H9 (cell line): ENCODE results near the gene KCNH4. TPM values are rescaled to one million over a fixed set of nuclear protein-coding genes. Genes with fewer than 3 reads are reported as not detected.

Experiments used
- DNase-seq: peaks from one replicate; pipeline ENCODE4 v3.0.0-alpha.2; 2017
- H2AFZ ChIP-seq: one replicate; pipeline ENCODE4 v1.6.1; 2013; ENCODE audit warnings: mild to moderate bottlenecking, low read length, control low read depth, moderate library complexity
- H2AK5ac ChIP-seq: 2 replicates; pipeline ENCODE4 v1.6.1; 2013; ENCODE audit warnings: low read length, control low read depth, mixed read lengths; ENCODE audit not compliant: insufficient read length
- H2BK120ac ChIP-seq: one replicate; pipeline ENCODE4 v1.6.1; 2013; ENCODE audit warnings: low read depth, mild to moderate bottlenecking, low read length, control low read depth, inconsistent platforms; ENCODE audit not compliant: poor library complexity, severe bottlenecking
- H2BK12ac ChIP-seq: 2 replicates; pipeline ENCODE4 v1.6.1; 2013; ENCODE audit warnings: low read length, control low read depth, mixed read lengths, low read depth; ENCODE audit not compliant: insufficient read length
- H2BK15ac ChIP-seq: 2 replicates; pipeline ENCODE4 v1.6.1; 2013; ENCODE audit warnings: low read depth, low read length, control low read depth
- H2BK20ac ChIP-seq: one replicate; pipeline ENCODE4 v1.6.1; 2013; ENCODE audit warnings: low read depth, mild to moderate bottlenecking, low read length, control low read depth, inconsistent platforms; ENCODE audit not compliant: poor library complexity, severe bottlenecking
- H2BK5ac ChIP-seq: 2 replicates; pipeline ENCODE4 v1.6.1; 2013; ENCODE audit warnings: low read length, control low read depth, mixed read lengths; ENCODE audit not compliant: insufficient read length
- H3K14ac ChIP-seq: 2 replicates; pipeline ENCODE4 v1.6.1; 2013; ENCODE audit warnings: low read length, control low read depth; ENCODE audit not compliant: insufficient read depth
- H3K18ac ChIP-seq: 2 replicates; pipeline ENCODE4 v1.6.1; 2013; ENCODE audit warnings: low read depth, mild to moderate bottlenecking, mixed read lengths, low read length, control low read depth; ENCODE audit not compliant: insufficient read length
- H3K23ac ChIP-seq: 2 replicates; pipeline ENCODE4 v1.6.1; 2013; ENCODE audit warnings: low read length, control low read depth, mixed read lengths, low read depth; ENCODE audit not compliant: insufficient read length
- H3K23me2 ChIP-seq: 2 replicates; pipeline ENCODE4 v1.6.1; 2013; ENCODE audit warnings: low read depth, mild to moderate bottlenecking, mixed read lengths, low read length, control low read depth; ENCODE audit not compliant: insufficient read length, poor library complexity, severe bottlenecking
- H3K27ac ChIP-seq: 2 replicates; pipeline ENCODE4 v1.5.1; 2013; ENCODE audit warnings: low read length, control low read depth, mixed read lengths, low read depth; ENCODE audit not compliant: insufficient read length
- H3K27me3 ChIP-seq: 2 replicates; pipeline ENCODE4 v1.6.1; 2013; ENCODE audit warnings: low read length, control low read depth, inconsistent platforms; ENCODE audit not compliant: insufficient read depth
- H3K4ac ChIP-seq: 2 replicates; pipeline ENCODE4 v1.6.1; 2013; ENCODE audit warnings: low read depth, mild to moderate bottlenecking, control low read depth, inconsistent platforms, low read length, moderate library complexity
- H3K4me1 ChIP-seq: 2 replicates; pipeline ENCODE4 v1.6.1; 2013; ENCODE audit warnings: low read length, control low read depth, inconsistent platforms; ENCODE audit not compliant: insufficient read depth
- H3K4me2 ChIP-seq: 2 replicates; pipeline ENCODE4 v1.6.1; 2013; ENCODE audit warnings: low read length, control low read depth, mixed read lengths; ENCODE audit not compliant: insufficient read length, insufficient read depth
- H3K56ac ChIP-seq: 2 replicates; pipeline ENCODE4 v1.6.1; 2013; ENCODE audit warnings: low read depth, mild to moderate bottlenecking, mixed read lengths, low read length, control low read depth; ENCODE audit not compliant: insufficient read length
- H3K79me1 ChIP-seq: 2 replicates; pipeline ENCODE4 v1.6.1; 2013; ENCODE audit warnings: low read depth, mild to moderate bottlenecking, moderate library complexity, low read length, control low read depth, inconsistent platforms; ENCODE audit not compliant: insufficient read depth, poor library complexity, severe bottlenecking
- H3K79me2 ChIP-seq: 2 replicates; pipeline ENCODE4 v1.6.1; 2013; ENCODE audit warnings: low read length, control low read depth, inconsistent platforms; ENCODE audit not compliant: insufficient read depth
- H3K9ac ChIP-seq: 2 replicates; pipeline ENCODE4 v1.6.1; 2013; ENCODE audit warnings: low read length, control low read depth, mixed read lengths; ENCODE audit not compliant: insufficient read length; ENCODE audit errors: extremely low read depth
- H3K9me3 ChIP-seq: one replicate; pipeline ENCODE4 v1.6.1; 2013; ENCODE audit warnings: low read depth, low read length, inconsistent platforms; ENCODE audit not compliant: control insufficient read depth
- H3T11ph ChIP-seq: one replicate; pipeline ENCODE4 v1.6.1; 2013; ENCODE audit warnings: mild to moderate bottlenecking, low read length, control low read depth, inconsistent platforms
- H4K20me1 ChIP-seq: one replicate; pipeline ENCODE4 v1.6.1; 2013; ENCODE audit not compliant: control insufficient read depth, insufficient read length, insufficient read depth
- H4K5ac ChIP-seq: 2 replicates; pipeline ENCODE4 v1.6.1; 2013; ENCODE audit warnings: low read depth, mild to moderate bottlenecking, mixed read lengths, low read length, control low read depth; ENCODE audit not compliant: insufficient read length
- H4K8ac ChIP-seq: replicated peaks from 2 replicates; pipeline ENCODE4 v1.6.1; 2013; ENCODE audit warnings: low read length, control low read depth, mixed read lengths, low read depth; ENCODE audit not compliant: insufficient read length
- H4K91ac ChIP-seq: 2 replicates; pipeline ENCODE4 v1.6.1; 2013; ENCODE audit warnings: low read depth, mild to moderate bottlenecking, moderate library complexity, mixed read lengths, low read length, control low read depth; ENCODE audit not compliant: insufficient read length
- H3K27ac Mint-ChIP-seq, 3 experiments: 2 replicates in 2 of 3; 3 replicates in 1 of 3; pipeline ENCODE4 v1.8.0; 2020 to 2021; ENCODE audit warnings: mixed read lengths in 3 of 3, mild to moderate bottlenecking in 1 of 3, moderate library complexity in 1 of 3
- H3K27me3 Mint-ChIP-seq: 2 replicates; pipeline ENCODE4 v1.8.0; 2021; ENCODE audit warnings: low read depth, mild to moderate bottlenecking, moderate library complexity, mixed read lengths
- H3K36me3 Mint-ChIP-seq, 3 experiments: 2 replicates in 2 of 3; 3 replicates in 1 of 3; pipeline ENCODE4 v1.8.0; 2020 to 2021; ENCODE audit warnings: low read depth in 3 of 3, mixed read lengths in 3 of 3; ENCODE audit not compliant: insufficient read depth in 1 of 3
- H3K4me1 Mint-ChIP-seq, 2 experiments: 2 replicates each; pipeline ENCODE4 v1.8.0; 2020; ENCODE audit warnings: mixed read lengths in 2 of 2
- H3K4me3 Mint-ChIP-seq, 2 experiments: 2 replicates in 1 of 2; 3 replicates in 1 of 2; pipeline ENCODE4 v1.8.0; 2020 to 2021; ENCODE audit warnings: mild to moderate bottlenecking in 2 of 2, mixed read lengths in 2 of 2, moderate library complexity in 1 of 2
- H3K9me3 Mint-ChIP-seq, 2 experiments: 2 replicates in 1 of 2; 3 replicates in 1 of 2; pipeline ENCODE4 v1.8.0; 2020; ENCODE audit warnings: mild to moderate bottlenecking in 2 of 2, mixed read lengths in 2 of 2, moderate library complexity in 1 of 2
- WGBS: extraction: QIAGEN DNeasy Blood & Tissue Kit; methylation state at CpG from one replicate; pipeline ENCODE4 v1.1.7; 2013; ENCODE audit warnings: missing lambda C conversion rate, low lambda C conversion rate, mixed read lengths; ENCODE audit not compliant: insufficient read length; ENCODE audit errors: extremely low coverage; 5-methylcytosine and 5-hydroxymethylcytosine counted together
- total RNA-seq: library from RNA; stranded (reverse); gene quantifications from 2 replicates; pipeline ENCODE4 v1.2.1, GENCODE V29; 2021
- TF ChIP-seq, protein P1 (sequence below): fragments of 200-600 bp; sonication (generic); conservative IDR thresholded peaks from 3 replicates; pipeline ENCODE4 v1.8.0; 2021; ENCODE audit warnings: antibody characterized with exemption, mild to moderate bottlenecking

KCNH4 gene
- total RNA-seq, 1 experiment from 2014 or later: not detected

DNA sequence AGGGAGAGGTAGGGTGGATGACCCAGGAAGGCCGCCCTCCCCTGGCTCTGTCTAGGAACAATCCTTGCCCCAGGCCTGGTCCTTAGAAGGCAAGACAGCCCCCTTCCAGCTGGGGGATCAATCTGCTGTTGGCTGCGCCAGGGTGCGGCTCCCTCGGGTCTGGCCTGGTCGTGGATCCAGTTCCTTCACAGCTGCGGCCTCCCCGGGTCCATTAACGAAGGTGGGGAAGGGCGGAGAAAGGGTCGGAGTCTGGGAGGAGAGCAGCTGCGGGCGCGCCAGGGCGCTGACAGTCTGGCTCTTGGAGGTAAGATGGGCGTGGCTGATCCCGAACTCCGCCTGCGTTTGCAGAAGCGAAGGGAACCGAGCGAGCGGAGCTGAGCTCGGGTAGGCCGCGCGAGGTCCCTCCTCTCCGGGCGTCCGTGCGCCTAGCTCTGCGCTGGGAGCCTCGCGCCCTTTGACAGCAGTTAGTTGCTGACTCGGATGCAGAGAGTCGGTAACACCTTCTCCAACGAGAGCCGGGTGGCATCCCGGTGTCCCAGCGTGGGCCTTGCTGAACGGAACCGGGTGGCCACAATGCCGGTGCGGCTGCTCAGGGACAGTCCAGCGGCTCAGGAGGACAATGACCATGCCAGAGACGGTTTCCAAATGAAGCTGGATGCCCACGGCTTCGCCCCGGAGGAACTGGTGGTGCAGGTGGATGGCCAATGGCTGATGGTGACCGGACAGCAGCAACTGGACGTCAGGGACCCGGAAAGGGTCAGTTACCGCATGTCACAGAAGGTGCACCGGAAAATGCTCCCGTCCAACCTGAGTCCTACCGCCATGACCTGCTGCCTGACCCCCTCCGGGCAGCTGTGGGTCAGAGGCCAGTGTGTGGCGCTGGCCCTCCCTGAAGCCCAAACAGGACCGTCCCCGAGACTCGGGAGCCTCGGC lies 58.3 kb downstream of the KCNH4 start, which contains the start of gene HSPB9:
HSPB9 (plus strand) TSS at position 434 of the 933 bp plus-strand sequence; CDS start at position 481, 47 bp downstream.
- Histone ChIP-seq H2BK120ac (no peak within 1 kb of the TSS), H3K79me1 (no peaks in the 10 kb centered on the region), H3K27ac (no peak within 1 kb of the TSS), H3K23me2 (no peaks in the 10 kb centered on the region), H2BK12ac (no peak within 1 kb of the TSS), H3K14ac (no peak within 1 kb of the TSS), H4K8ac (no peak within 1 kb of the TSS), H3T11ph (no peak within 1 kb of the TSS), H2BK20ac (no peak within 1 kb of the TSS), H3K4me1 (no peaks in the 10 kb centered on the region), H3K9me3 (no peaks in the 10 kb centered on the region), H3K79me2 (no peaks in the 10 kb centered on the region), H4K20me1 (no peaks in the 10 kb centered on the region), H4K5ac (no peak within 1 kb of the TSS), H3K4me2 (peak within 1 kb of the TSS; percentile 12), H3K56ac (no peak within 1 kb of the TSS), H3K9ac (no peak within 1 kb of the TSS), H2BK15ac (no peak within 1 kb of the TSS), H2AK5ac (no peak within 1 kb of the TSS), H2AFZ (no peak within 1 kb of the TSS), H4K91ac (no peak within 1 kb of the TSS), H3K18ac (no peak within 1 kb of the TSS), H3K27me3 (peaks cover 2% of the 10 kb centered on the region; the same call in 1 of the 2 replicates), H3K4ac (no peak within 1 kb of the TSS), H2BK5ac (no peak within 1 kb of the TSS), H3K23ac (no peak within 1 kb of the TSS)
- TF ChIP-seq, protein P1, sequence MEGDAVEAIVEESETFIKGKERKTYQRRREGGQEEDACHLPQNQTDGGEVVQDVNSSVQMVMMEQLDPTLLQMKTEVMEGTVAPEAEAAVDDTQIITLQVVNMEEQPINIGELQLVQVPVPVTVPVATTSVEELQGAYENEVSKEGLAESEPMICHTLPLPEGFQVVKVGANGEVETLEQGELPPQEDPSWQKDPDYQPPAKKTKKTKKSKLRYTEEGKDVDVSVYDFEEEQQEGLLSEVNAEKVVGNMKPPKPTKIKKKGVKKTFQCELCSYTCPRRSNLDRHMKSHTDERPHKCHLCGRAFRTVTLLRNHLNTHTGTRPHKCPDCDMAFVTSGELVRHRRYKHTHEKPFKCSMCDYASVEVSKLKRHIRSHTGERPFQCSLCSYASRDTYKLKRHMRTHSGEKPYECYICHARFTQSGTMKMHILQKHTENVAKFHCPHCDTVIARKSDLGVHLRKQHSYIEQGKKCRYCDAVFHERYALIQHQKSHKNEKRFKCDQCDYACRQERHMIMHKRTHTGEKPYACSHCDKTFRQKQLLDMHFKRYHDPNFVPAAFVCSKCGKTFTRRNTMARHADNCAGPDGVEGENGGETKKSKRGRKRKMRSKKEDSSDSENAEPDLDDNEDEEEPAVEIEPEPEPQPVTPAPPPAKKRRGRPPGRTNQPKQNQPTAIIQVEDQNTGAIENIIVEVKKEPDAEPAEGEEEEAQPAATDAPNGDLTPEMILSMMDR: no peak
- WGBS: no CpG with 5 or more reads among the region's 61 CpGs
- peak; percentile 95 for DNase-seq
- Mint-ChIP-seq H3K4me3 (peak within 1 kb of the TSS; percentile 60 to 80), H3K9me3 (no peaks in the 10 kb centered on the region), H3K27me3 (no peaks in the 10 kb centered on the region), H3K36me3 (peaks cover 6 to 51% (median 44%) of the 10 kb centered on the region in 3 experiments; a peak in 6 of 7 replicates), H3K4me1 (peaks cover 22 to 29% of the 10 kb centered on the region in 2 experiments), H3K27ac (peak within 1 kb of the TSS; percentile 48 to 88 (median 80); a peak in 3 of 7 replicates)
